Measurements from ENCODE around the gene LRRC74A.

DNA sequence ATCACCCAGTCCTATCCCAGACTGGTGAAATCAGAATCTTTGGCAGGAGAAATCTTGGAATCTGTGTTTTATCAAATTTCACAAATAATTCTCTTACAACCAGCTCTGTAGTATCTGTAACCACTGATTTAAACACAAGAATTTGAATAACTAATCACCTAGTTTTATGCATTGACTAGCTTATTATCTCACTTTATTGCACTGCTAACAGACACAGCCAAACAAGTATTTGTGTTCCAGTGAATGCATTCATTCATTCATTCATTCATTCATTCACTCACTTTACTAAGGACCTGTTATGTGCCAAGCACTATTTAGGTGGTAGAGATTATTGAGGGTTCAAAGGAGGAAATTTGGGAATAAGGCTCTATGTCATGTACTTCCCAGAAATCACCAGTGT, 16.2 kb downstream of the LRRC74A start:
- TF ChIP-seq, protein P1, sequence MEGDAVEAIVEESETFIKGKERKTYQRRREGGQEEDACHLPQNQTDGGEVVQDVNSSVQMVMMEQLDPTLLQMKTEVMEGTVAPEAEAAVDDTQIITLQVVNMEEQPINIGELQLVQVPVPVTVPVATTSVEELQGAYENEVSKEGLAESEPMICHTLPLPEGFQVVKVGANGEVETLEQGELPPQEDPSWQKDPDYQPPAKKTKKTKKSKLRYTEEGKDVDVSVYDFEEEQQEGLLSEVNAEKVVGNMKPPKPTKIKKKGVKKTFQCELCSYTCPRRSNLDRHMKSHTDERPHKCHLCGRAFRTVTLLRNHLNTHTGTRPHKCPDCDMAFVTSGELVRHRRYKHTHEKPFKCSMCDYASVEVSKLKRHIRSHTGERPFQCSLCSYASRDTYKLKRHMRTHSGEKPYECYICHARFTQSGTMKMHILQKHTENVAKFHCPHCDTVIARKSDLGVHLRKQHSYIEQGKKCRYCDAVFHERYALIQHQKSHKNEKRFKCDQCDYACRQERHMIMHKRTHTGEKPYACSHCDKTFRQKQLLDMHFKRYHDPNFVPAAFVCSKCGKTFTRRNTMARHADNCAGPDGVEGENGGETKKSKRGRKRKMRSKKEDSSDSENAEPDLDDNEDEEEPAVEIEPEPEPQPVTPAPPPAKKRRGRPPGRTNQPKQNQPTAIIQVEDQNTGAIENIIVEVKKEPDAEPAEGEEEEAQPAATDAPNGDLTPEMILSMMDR (IDR thresholded peaks at IDR 0.05), result no peak
- TF ChIP-seq POLR2A (IDR thresholded peaks at IDR 0.05; ENCODE audit: low read depth), result no peak
- TF ChIP-seq POLR2AphosphoS5 (IDR thresholded peaks at IDR 0.05), result no peak
- no peak for TF ChIP-seq EP300 (IDR thresholded peaks at IDR 0.05)
